ENCODE data around the gene ETS1.

DNA sequence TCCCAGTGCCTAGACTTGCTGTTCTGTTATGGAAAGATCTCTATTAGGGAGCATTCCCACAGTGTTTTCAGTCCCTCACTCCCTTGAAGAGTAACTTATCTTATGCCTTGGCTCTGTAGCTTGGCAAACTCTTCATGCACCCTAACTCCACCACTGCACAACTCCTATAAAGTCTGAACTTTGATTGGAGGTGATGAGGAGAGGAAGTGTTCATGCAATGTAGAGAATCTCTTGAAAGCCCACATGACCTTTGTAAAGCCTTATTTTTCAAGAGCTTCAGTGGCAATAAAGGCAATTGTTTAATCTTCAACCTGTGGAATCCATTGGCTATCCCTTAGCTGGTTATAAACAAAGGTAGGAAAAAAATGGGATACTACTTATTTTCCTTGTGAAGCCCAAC, 176.2 kb downstream of the ETS1 start:
- TF ChIP-seq, protein P1, sequence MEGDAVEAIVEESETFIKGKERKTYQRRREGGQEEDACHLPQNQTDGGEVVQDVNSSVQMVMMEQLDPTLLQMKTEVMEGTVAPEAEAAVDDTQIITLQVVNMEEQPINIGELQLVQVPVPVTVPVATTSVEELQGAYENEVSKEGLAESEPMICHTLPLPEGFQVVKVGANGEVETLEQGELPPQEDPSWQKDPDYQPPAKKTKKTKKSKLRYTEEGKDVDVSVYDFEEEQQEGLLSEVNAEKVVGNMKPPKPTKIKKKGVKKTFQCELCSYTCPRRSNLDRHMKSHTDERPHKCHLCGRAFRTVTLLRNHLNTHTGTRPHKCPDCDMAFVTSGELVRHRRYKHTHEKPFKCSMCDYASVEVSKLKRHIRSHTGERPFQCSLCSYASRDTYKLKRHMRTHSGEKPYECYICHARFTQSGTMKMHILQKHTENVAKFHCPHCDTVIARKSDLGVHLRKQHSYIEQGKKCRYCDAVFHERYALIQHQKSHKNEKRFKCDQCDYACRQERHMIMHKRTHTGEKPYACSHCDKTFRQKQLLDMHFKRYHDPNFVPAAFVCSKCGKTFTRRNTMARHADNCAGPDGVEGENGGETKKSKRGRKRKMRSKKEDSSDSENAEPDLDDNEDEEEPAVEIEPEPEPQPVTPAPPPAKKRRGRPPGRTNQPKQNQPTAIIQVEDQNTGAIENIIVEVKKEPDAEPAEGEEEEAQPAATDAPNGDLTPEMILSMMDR (IDR thresholded peaks at IDR 0.05 in 4 of 5, conservative IDR thresholded peaks at IDR 0.05 in 1 of 5) = no peak
- TF ChIP-seq POLR2A (IDR thresholded peaks at IDR 0.05) = no peak

All from gastrocnemius medialis (tissue), 4 donors.